GM18508 (cell line): ENCODE results near the gene TBXAS1.

Source experiments
- ATAC-seq: cut with Tn5 transposase; IDR thresholded peaks from one replicate; pipeline ENCODE4 v1.9.1; 2021; ENCODE audit warnings: moderate number of reproducible peaks; ENCODE audit not compliant: insufficient read depth, unreplicated experiment

Gene TBXAS1

GRCh38 chr7:140057143-140057535 lies 228.1 kb downstream of the TBXAS1 start:
- no peak for ATAC-seq

GRCh38 chr7:140058517-140058916 lies 229.5 kb downstream of the TBXAS1 start:
- no peak for ATAC-seq

GRCh38 chr7:140059273-140060242 lies 230.5 kb downstream of the TBXAS1 start:
- ATAC-seq = no peak

- no peak for ATAC-seq
Observed at GRCh38 chr7:140060243-140060630, 231.2 kb downstream of the TBXAS1 start.

- no peak for ATAC-seq
Observed at GRCh38 chr7:140060788-140061606, 231.9 kb downstream of the TBXAS1 start.

GRCh38 chr7:140061607-140061930 lies 232.5 kb downstream of the TBXAS1 start:
- no peak for ATAC-seq

GRCh38 chr7:140062118-140062527 lies 233.1 kb downstream of the TBXAS1 start:
- peak; percentile 8 for ATAC-seq

GRCh38 chr7:140062528-140063299 lies 233.7 kb downstream of the TBXAS1 start, which contains the start of gene PARP12:
Gene PARP12 (minus strand): TSS chr7:140062951. CDS start chr7:140062847, 104 bp downstream.
- ATAC-seq = peak; percentile 63

GRCh38 chr7:140067052-140067451 lies 238.0 kb downstream of the TBXAS1 start:
- ATAC-seq = no peak

- ATAC-seq = no peak
Observed at GRCh38 chr7:140068033-140068432, 239.0 kb downstream of the TBXAS1 start.

GRCh38 chr7:140069298-140069949 lies 240.4 kb downstream of the TBXAS1 start:
- no peak for ATAC-seq
